GM12878 (cell line): ENCODE results near the gene C11orf97. TPM values are rescaled to one million over a fixed set of nuclear protein-coding genes. Genes with fewer than 3 reads are reported as not detected.
"Not testable (repeated sequence)": the region's sequence is repeated elsewhere in the genome, so short reads cannot be mapped to it uniquely, and the experiment has no call there.

Experiments
- ATAC-seq: fragments of 200-7000 bp; cut with Tn5 transposase; 3 replicates; pipeline ENCODE4 v1.9.1; 2020; ENCODE audit warnings: mild to moderate bottlenecking, moderate library complexity
- BruUV-seq: library from RNA; stranded (reverse); fragments of 400-500 nt; replicated peaks from 2 replicates; lab custom pipeline; 2021; lab: Mats Ljungman, UMichigan
- CTCF ChIA-PET: fragments of 300-600 bp; sonication (Branson Sonifier 250); formaldehyde crosslinking; extraction: SDS; loops from one replicate; lab custom pipeline; 2021; ENCODE audit warnings: inconsistent platforms; lab: Yijun Ruan, JAX
- POLR2A ChIA-PET: fragments of 350-600 bp; formaldehyde crosslinking; extraction: SDS; loops from one replicate; lab custom pipeline; 2021; ENCODE audit warnings: inconsistent platforms; lab: Charles Lee
- RAD21 ChIA-PET: fragments of 300-600 bp; sonication (Branson Sonifier 250); formaldehyde crosslinking; loops from one replicate; lab custom pipeline; 2023; ENCODE audit warnings: antibody characterized with exemption; ENCODE audit not compliant: unreplicated experiment; lab: Charles Lee
- SMC1A ChIA-PET: fragments of 300-600 bp; sonication (Branson Sonifier 250); formaldehyde crosslinking; loops from one replicate; lab custom pipeline; 2023; ENCODE audit not compliant: unreplicated experiment, uncharacterized antibody; lab: Charles Lee
- DNase-seq: peaks from one replicate; pipeline ENCODE4 v3.0.0-alpha.2; 2011; ENCODE audit warnings: low read depth, low spot score
- FAIRE-seq: peaks from 3 replicates; lab custom pipeline; 2011; peaks lifted over from hg19 to GRCh38; lab: Jason Lieb, UNC
- H2AFZ ChIP-seq: 2 replicates; pipeline ENCODE4 v1.6.0; 2011; ENCODE audit warnings: low read depth, low read length, control low read depth; ENCODE audit not compliant: control insufficient read depth
- H3K27ac ChIP-seq: 2 replicates; pipeline ENCODE4 v1.5.1; 2011; ENCODE audit warnings: control low read depth; ENCODE audit not compliant: control insufficient read depth, insufficient read depth
- H3K27me3 ChIP-seq, 2 experiments: replicated peaks in 1 of 2; 2 replicates each; pipeline versions ENCODE4 v1.6.0 to v1.6.1; 2011; ENCODE audit warnings: low read length in 1 of 2; ENCODE audit not compliant: control insufficient read depth in 2 of 2, insufficient read depth in 2 of 2
- H3K36me3 ChIP-seq, 2 experiments: 2 replicates each; pipeline ENCODE4 v1.5.1; 2011; ENCODE audit warnings: low read length in 1 of 2; ENCODE audit not compliant: control insufficient read depth in 2 of 2, insufficient read depth in 2 of 2
- H3K4me1 ChIP-seq: 2 replicates; pipeline ENCODE4 v1.6.1; 2011; ENCODE audit warnings: mild to moderate bottlenecking, low read length, moderate library complexity, mixed read lengths; ENCODE audit not compliant: control insufficient read depth, insufficient read depth
- H3K4me2 ChIP-seq: 2 replicates; pipeline ENCODE4 v1.6.0; 2011; ENCODE audit warnings: control low read depth; ENCODE audit not compliant: control insufficient read depth, insufficient read depth
- H3K4me3 ChIP-seq: fragments of 200-600 bp; sonication (generic); 2 replicates; pipeline ENCODE4 v1.5.1; 2016
- H3K79me2 ChIP-seq: 2 replicates; pipeline ENCODE4 v1.6.0; 2011; ENCODE audit warnings: low read length; ENCODE audit not compliant: control insufficient read depth, insufficient read depth
- H3K9ac ChIP-seq: 2 replicates; pipeline ENCODE4 v1.8.0; 2011; ENCODE audit warnings: low read length, control low read depth, mixed read lengths; ENCODE audit not compliant: control insufficient read depth, insufficient read depth
- H3K9me3 ChIP-seq: replicated peaks from 3 replicates; pipeline ENCODE4 v1.5.1; 2011; ENCODE audit warnings: mild to moderate bottlenecking, low read length; ENCODE audit not compliant: control insufficient read depth, insufficient read depth
- H4K20me1 ChIP-seq: 2 replicates; pipeline ENCODE4 v1.6.0; 2011; ENCODE audit not compliant: control insufficient read depth, insufficient read depth
- IKZF2 ChIP-seq, 2 experiments: fragments of 450-650 bp; IDR thresholded peaks; 2 replicates each; pipeline ENCODE4 v1.6.1; 2017; ENCODE audit warnings: mild to moderate bottlenecking in 2 of 2, moderate library complexity in 2 of 2
- YBX1 ChIP-seq: fragments of 450-650 bp; IDR thresholded peaks from 2 replicates; pipeline ENCODE4 v1.6.1; 2016; ENCODE audit warnings: antibody characterized with exemption
- WGBS: methylation state at CpG from one replicate; pipeline ENCODE4 v1.1.6; 2016; ENCODE audit warnings: low lambda C conversion rate; ENCODE audit not compliant: insufficient replicate concordance, insufficient coverage; ENCODE audit errors: missing lambda C conversion rate; 5-methylcytosine and 5-hydroxymethylcytosine counted together
- in situ Hi-C: fragments of 300-500 bp; cut with MboI; formaldehyde crosslinking; loops from 9 replicates; pipeline ENCODE4 v1.14.3; 2018; ENCODE audit warnings: mixed read lengths
- intact Hi-C: fragments of 100-400 bp; cut with micrococcal nuclease; formaldehyde crosslinking; loops from one replicate; pipeline ENCODE4 v1.14.2; 2022; ENCODE audit not compliant: unreplicated experiment
- polyA plus RNA-seq, 11 experiments: library from polyadenylated mRNA; depleted of rRNA in 4 of 11; unstranded in 6 of 11; stranded (reverse) in 5 of 11; fragments of >200 nt; fragmentation: Nextera tagmentation in 4 of 11; fragmentation: Illumina TruSeq in 1 of 11; extraction: Ambion mirVana in 4 of 11; extraction: Trizol in 1 of 11; gene quantifications; 1 replicate in 1 of 11; 2 replicates in 10 of 11; pipeline versions ENCODE4 v1.2.1 to v1.2.3, GENCODE V29; 2011 to 2016; ENCODE audit warnings: inconsistent platforms in 2 of 11, missing spikeins in 2 of 11, low read depth in 1 of 11
- total RNA-seq, 4 experiments: library from RNA; depleted of rRNA in 3 of 4; stranded (reverse); fragments of >200 nt in 3 of 4; fragmentation: Illumina TruSeq in 1 of 4; extraction: Trizol in 1 of 4; gene quantifications; 2 replicates each; pipeline versions ENCODE4 v1.2.1 to v1.2.3, GENCODE V29; 2013 to 2021
- TF ChIP-seq, protein P1 (sequence below): fragments of 450-650 bp; conservative IDR thresholded peaks from 2 replicates; pipeline ENCODE4 v1.6.1; 2017; ENCODE audit warnings: mild to moderate bottlenecking, moderate library complexity
- TF ChIP-seq, protein P2 (sequence below): fragments of 450-650 bp; IDR thresholded peaks from 2 replicates; pipeline ENCODE4 v1.6.1; 2016; ENCODE audit warnings: mild to moderate bottlenecking

C11orf97 gene
- total and polyA plus RNA-seq, 10 of the 15 experiments (the other 5 are each of a cell fraction or from before 2014, with no cell fraction given) = not detected

DNA sequence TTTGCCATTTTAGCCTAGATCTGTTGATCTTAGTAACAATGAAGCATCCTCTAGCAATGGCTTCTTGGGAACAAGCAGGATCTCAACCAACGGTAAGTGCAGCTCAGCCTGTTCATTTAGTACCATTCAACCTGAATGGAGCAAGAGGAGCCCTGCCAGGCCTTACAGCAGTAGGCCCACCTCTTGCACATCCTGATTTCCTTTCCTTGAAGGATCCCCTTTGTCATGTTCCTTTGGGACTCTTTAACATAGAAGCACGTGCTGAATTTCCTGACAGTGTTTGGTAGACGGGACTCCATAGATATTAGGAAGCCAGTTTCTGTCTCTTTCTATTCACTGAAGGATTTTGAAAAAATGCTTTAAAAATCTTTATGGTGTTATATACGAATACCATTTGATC is 56.5 kb downstream of the C11orf97 start:
- no peak overlapping the region for H3K9ac ChIP-seq
- SMC1A ChIA-PET = interaction anchor here (0.9 kb wide), 1 partner anchor 13 kb away, joined by 3 read pairs; no protein-coding TSS in a partner anchor
- in situ Hi-C loops = no loop called here

DNA sequence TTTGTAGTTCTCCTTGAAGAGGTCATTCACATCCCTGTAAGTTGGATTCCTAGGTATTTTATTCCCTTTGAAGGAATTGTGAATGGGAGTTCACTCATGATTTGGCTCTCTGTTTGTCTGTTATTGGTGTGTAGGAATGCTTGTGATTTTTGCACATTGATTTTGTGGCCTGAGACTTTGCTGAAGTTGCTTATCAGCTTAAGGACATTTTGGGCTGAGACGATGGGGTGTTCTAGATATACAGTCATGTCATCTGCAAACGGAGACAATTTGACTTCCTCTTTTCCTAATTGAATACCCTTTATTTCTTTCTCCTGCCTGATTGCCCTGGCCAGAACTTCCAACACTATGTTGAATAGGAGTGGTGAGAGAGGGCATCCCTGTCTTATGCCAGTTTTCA is 60.7 kb downstream of the C11orf97 start:
- FAIRE-seq, H3K4me1 ChIP-seq, H2AFZ ChIP-seq, H4K20me1 ChIP-seq, H3K4me2 ChIP-seq, ATAC-seq, BruUV-seq, intact Hi-C loops, H3K36me3 ChIP-seq, DNase-seq, H3K9me3 ChIP-seq, H3K9ac ChIP-seq, in situ Hi-C loops, H3K4me3 ChIP-seq, H3K27ac ChIP-seq, RAD21 ChIA-PET, H3K79me2 ChIP-seq, H3K27me3 ChIP-seq: not testable (repeated sequence)
- 0% methylated on average over 2 of the region's 2 CpGs for WGBS
- POLR2A ChIA-PET = interaction anchor here (1.5 kb wide), 1 partner anchor 8 kb away, joined by 5 read pairs; no protein-coding TSS in a partner anchor
- CTCF ChIA-PET = interaction anchor here (0.7 to 3.1 kb wide), 2 partner anchors 8 to 25 kb away, joined by 3 to 18 read pairs; no protein-coding TSS in a partner anchor
- SMC1A ChIA-PET = interaction anchor here (1.0 to 1.8 kb wide), 5 partner anchors 8 to 31 kb away, joined by 3 to 11 read pairs (median 4); no protein-coding TSS in a partner anchor

More for the DNA sequence above, 56.5 kb downstream of the C11orf97 start:
- RAD21 ChIA-PET = no interaction called here
- no peak for ATAC-seq
- no peak for DNase-seq
- Histone ChIP-seq H3K4me2 (no peak overlapping the region), H3K36me3 (no peaks in the 10 kb centered on the region), H3K4me3 (no peak overlapping the region)
- BruUV-seq = no TSS peak
- TF ChIP-seq, protein P1, sequence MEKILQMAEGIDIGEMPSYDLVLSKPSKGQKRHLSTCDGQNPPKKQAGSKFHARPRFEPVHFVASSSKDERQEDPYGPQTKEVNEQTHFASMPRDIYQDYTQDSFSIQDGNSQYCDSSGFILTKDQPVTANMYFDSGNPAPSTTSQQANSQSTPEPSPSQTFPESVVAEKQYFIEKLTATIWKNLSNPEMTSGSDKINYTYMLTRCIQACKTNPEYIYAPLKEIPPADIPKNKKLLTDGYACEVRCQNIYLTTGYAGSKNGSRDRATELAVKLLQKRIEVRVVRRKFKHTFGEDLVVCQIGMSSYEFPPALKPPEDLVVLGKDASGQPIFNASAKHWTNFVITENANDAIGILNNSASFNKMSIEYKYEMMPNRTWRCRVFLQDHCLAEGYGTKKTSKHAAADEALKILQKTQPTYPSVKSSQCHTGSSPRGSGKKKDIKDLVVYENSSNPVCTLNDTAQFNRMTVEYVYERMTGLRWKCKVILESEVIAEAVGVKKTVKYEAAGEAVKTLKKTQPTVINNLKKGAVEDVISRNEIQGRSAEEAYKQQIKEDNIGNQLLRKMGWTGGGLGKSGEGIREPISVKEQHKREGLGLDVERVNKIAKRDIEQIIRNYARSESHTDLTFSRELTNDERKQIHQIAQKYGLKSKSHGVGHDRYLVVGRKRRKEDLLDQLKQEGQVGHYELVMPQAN = no peak
- TF ChIP-seq, protein P2, sequence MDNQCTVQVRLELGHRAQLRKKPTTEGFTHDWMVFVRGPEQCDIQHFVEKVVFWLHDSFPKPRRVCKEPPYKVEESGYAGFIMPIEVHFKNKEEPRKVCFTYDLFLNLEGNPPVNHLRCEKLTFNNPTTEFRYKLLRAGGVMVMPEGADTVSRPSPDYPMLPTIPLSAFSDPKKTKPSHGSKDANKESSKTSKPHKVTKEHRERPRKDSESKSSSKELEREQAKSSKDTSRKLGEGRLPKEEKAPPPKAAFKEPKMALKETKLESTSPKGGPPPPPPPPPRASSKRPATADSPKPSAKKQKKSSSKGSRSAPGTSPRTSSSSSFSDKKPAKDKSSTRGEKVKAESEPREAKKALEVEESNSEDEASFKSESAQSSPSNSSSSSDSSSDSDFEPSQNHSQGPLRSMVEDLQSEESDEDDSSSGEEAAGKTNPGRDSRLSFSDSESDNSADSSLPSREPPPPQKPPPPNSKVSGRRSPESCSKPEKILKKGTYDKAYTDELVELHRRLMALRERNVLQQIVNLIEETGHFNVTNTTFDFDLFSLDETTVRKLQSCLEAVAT = no peak
- no peak for TF ChIP-seq IKZF2 (IDR thresholded peaks at IDR 0.05)
- no peak for TF ChIP-seq YBX1
- TF ChIP-seq, all 136 proteins: peak for 0
- no peaks in the 10 kb centered on the region for H3K27me3 ChIP-seq
- no peaks in the 10 kb centered on the region for H4K20me1 ChIP-seq
- no peak for FAIRE-seq
- intact Hi-C loops = no loop called here
- no peak overlapping the region for H3K27ac ChIP-seq
- CTCF ChIA-PET = interaction anchor here (1.2 to 1.4 kb wide), 2 partner anchors 9 to 13 kb away, joined by 3 read pairs; no protein-coding TSS in a partner anchor
- no peaks in the 10 kb centered on the region for H3K4me1 ChIP-seq
- 34% methylated on average over 4 of the region's 4 CpGs for WGBS
- no peak overlapping the region for H2AFZ ChIP-seq
- no peaks in the 10 kb centered on the region for H3K79me2 ChIP-seq
- POLR2A ChIA-PET = no interaction called here
- H3K9me3 ChIP-seq = no peaks in the 10 kb centered on the region
